8988T (cell line): Measurements from ENCODE around the gene TNFAIP8L3.
A peak's percentile ranks its signal among the peaks of the same experiment; 100 is the strongest.
"Not testable (repeated sequence)": the region's sequence is repeated elsewhere in the genome, so short reads cannot be mapped to it uniquely, and the experiment has no call there.

ENCODE experiments used
- DNase-seq: peaks from one replicate; pipeline ENCODE4 v3.0.0; 2011

Gene TNFAIP8L3

GRCh38 chr15:51094606-51095569, at the start of gene TNFAIP8L3:
Gene TNFAIP8L3, minus strand, starts transcription at chr15:51094906. Its CDS starts 311 bp downstream, at chr15:51094595.
- DNase-seq, result peak; percentile 38

- DNase-seq, result no peak
Measured at GRCh38 chr15:51144021-51144532, 49.4 kb upstream of the TNFAIP8L3 start.

- DNase-seq, result not testable (repeated sequence)
Measured at GRCh38 chr15:51140347-51140746, 45.6 kb upstream of the TNFAIP8L3 start.

GRCh38 chr15:51139091-51139490, 44.4 kb upstream of the TNFAIP8L3 start:
- DNase-seq, result no peak

GRCh38 chr15:51137880-51138430, 43.2 kb upstream of the TNFAIP8L3 start:
- no peak for DNase-seq

GRCh38 chr15:51137024-51137423, 42.3 kb upstream of the TNFAIP8L3 start:
- DNase-seq, result no peak

- DNase-seq, result no peak
Measured at GRCh38 chr15:51135276-51135675, 40.6 kb upstream of the TNFAIP8L3 start.

- no peak for DNase-seq
Measured at GRCh38 chr15:51134416-51135199, 39.9 kb upstream of the TNFAIP8L3 start.

GRCh38 chr15:51133140-51133765, 38.5 kb upstream of the TNFAIP8L3 start:
- no peak for DNase-seq

- no peak for DNase-seq
Measured at GRCh38 chr15:51132384-51133139, 37.9 kb upstream of the TNFAIP8L3 start.

GRCh38 chr15:51131596-51132290, 37.0 kb upstream of the TNFAIP8L3 start:
- no peak for DNase-seq

- DNase-seq, result no peak
Measured at GRCh38 chr15:51130344-51130743, 35.6 kb upstream of the TNFAIP8L3 start.

- DNase-seq, result no peak
Measured at GRCh38 chr15:51129535-51130188, 35.0 kb upstream of the TNFAIP8L3 start.

- DNase-seq, result no peak
Measured at GRCh38 chr15:51128701-51129100, 34.0 kb upstream of the TNFAIP8L3 start.

GRCh38 chr15:51126842-51127241, 32.1 kb upstream of the TNFAIP8L3 start:
- DNase-seq, result no peak

- not testable (repeated sequence) for DNase-seq
Measured at GRCh38 chr15:51123002-51123401, 28.3 kb upstream of the TNFAIP8L3 start.

- DNase-seq, result no peak
Measured at GRCh38 chr15:51121631-51122225, 27.0 kb upstream of the TNFAIP8L3 start.

- no peak for DNase-seq
Measured at GRCh38 chr15:51121118-51121517, 26.4 kb upstream of the TNFAIP8L3 start.

- no peak for DNase-seq
Measured at GRCh38 chr15:51119120-51119519, 24.4 kb upstream of the TNFAIP8L3 start.

- no peak for DNase-seq
Measured at GRCh38 chr15:51117270-51117669, 22.6 kb upstream of the TNFAIP8L3 start.
